B cell (primary cell): ENCODE data around the gene ZDHHC4. TPM values are rescaled to one million over a fixed set of nuclear protein-coding genes. Genes with fewer than 3 reads are reported as not detected.
"Not testable (repeated sequence)": the region's sequence is repeated elsewhere in the genome, so short reads cannot be mapped to it uniquely, and the experiment has no call there.

Experiments
- ATAC-seq: fragments of 200-7000 bp; cut with Tn5 transposase; one replicate; pipeline ENCODE4 v1.10.0; 2021; ENCODE audit warnings: low read depth, mild to moderate bottlenecking, moderate number of reproducible peaks, moderate library complexity
- CTCF ChIA-PET: fragments of 350-600 bp; sonication (Branson Sonifier 250); formaldehyde crosslinking; loops from one replicate; lab custom pipeline; 2021; ENCODE audit warnings: antibody characterized with exemption, inconsistent platforms; lab: Charles Lee
- POLR2A ChIA-PET: fragments of 350-600 bp; sonication (Branson Sonifier 250); formaldehyde crosslinking; loops from one replicate; lab custom pipeline; 2021; ENCODE audit warnings: antibody characterized with exemption; lab: Charles Lee
- DNase-seq: peaks from one replicate; pipeline ENCODE4 v3.0.0; 2013
- H2AFZ ChIP-seq: 2 replicates; pipeline ENCODE4 v1.6.1; 2012; ENCODE audit warnings: mild to moderate bottlenecking, low read depth, low read length; ENCODE audit not compliant: insufficient read depth, poor library complexity, severe bottlenecking
- H3K27ac ChIP-seq, 2 donors: 1 replicate in 1 of 2; 2 replicates in 1 of 2; pipeline ENCODE4 v1.5.1; 2012 to 2013; ENCODE audit warnings: low read length in 2 of 2, mild to moderate bottlenecking in 2 of 2, moderate library complexity in 1 of 2
- H3K27me3 ChIP-seq, 4 experiments: fragments of 200-600 bp in 1 of 4; sonication (generic) in 1 of 4; replicated peaks in 1 of 4; 1 replicate in 2 of 4; 2 replicates in 2 of 4; pipeline versions ENCODE4 v1.6.1 to v1.7.0; 2013 to 2016; ENCODE audit warnings: low read length in 3 of 4, mild to moderate bottlenecking in 2 of 4, mixed read lengths in 1 of 4, moderate library complexity in 1 of 4; ENCODE audit not compliant: insufficient read depth in 4 of 4, control insufficient read depth in 3 of 4; ENCODE audit errors: control extremely low read depth in 1 of 4
- H3K36me3 ChIP-seq, 2 experiments: replicated peaks in 1 of 2; 1 replicate in 1 of 2; 2 replicates in 1 of 2; pipeline versions ENCODE4 v1.6.1 to v1.7.1; 2013; ENCODE audit warnings: low read length in 1 of 2; ENCODE audit not compliant: insufficient read depth in 2 of 2, control insufficient read depth in 1 of 2; ENCODE audit errors: control extremely low read depth in 1 of 2, extremely low read depth in 1 of 2
- H3K4me1 ChIP-seq, 2 donors: fragments of 200-600 bp in 1 of 2; sonication (generic) in 1 of 2; 1 replicate in 1 of 2; 2 replicates in 1 of 2; pipeline versions ENCODE4 v1.5.1 to v1.6.1; 2013 to 2017; ENCODE audit warnings: low read length in 2 of 2; ENCODE audit not compliant: control insufficient read depth in 2 of 2, insufficient read depth in 2 of 2
- H3K4me2 ChIP-seq: replicated peaks from 2 replicates; pipeline ENCODE3; 2012; ENCODE audit warnings: mild to moderate bottlenecking, low read depth, low read length; ENCODE audit not compliant: poor library complexity, severe bottlenecking
- H3K4me3 ChIP-seq, 5 experiments: fragments of 200-600 bp in 1 of 5; sonication (generic) in 1 of 5; 1 replicate in 3 of 5; 2 replicates in 2 of 5; pipeline versions ENCODE4 v1.5.1 to v1.7.0; 2011 to 2016; ENCODE audit warnings: low read length in 4 of 5, mild to moderate bottlenecking in 4 of 5, low read depth in 2 of 5, control low read depth in 1 of 5, moderate library complexity in 1 of 5; ENCODE audit not compliant: insufficient read depth in 1 of 5; ENCODE audit errors: control extremely low read depth in 1 of 5, extremely low read depth in 1 of 5
- H3K79me2 ChIP-seq: fragments of 200-600 bp; sonication (generic); one replicate; pipeline ENCODE4 v1.6.0; 2016; ENCODE audit warnings: low read length; ENCODE audit not compliant: control insufficient read depth, insufficient read depth
- H3K9ac ChIP-seq: fragments of 200-600 bp; sonication (generic); 2 replicates; pipeline ENCODE4 v1.6.1; 2017; ENCODE audit warnings: mild to moderate bottlenecking, low read length, moderate library complexity
- H3K9me3 ChIP-seq, 3 donors: one replicate each; pipeline versions ENCODE4 v1.6.1 to v1.7.1; 2013; ENCODE audit warnings: low read length in 2 of 3; ENCODE audit not compliant: control insufficient read depth in 2 of 3, insufficient read depth in 1 of 3; ENCODE audit errors: control extremely low read depth in 1 of 3
- H4K20me1 ChIP-seq: 2 replicates; pipeline ENCODE4 v1.6.0; 2012; ENCODE audit warnings: mild to moderate bottlenecking, low read length; ENCODE audit not compliant: insufficient read depth, control insufficient read depth, poor library complexity, severe bottlenecking
- H3K27ac Mint-ChIP-seq: one replicate; pipeline ENCODE4 v1.8.0; 2021; ENCODE audit warnings: mixed read lengths
- H3K27me3 Mint-ChIP-seq: one replicate; pipeline ENCODE4 v1.8.0; 2021; ENCODE audit warnings: mixed read lengths
- H3K4me1 Mint-ChIP-seq: one replicate; pipeline ENCODE4 v1.8.0; 2021; ENCODE audit warnings: mixed read lengths
- H3K4me3 Mint-ChIP-seq: one replicate; pipeline ENCODE4 v1.8.0; 2021; ENCODE audit warnings: mixed read lengths
- H3K9me3 Mint-ChIP-seq: one replicate; pipeline ENCODE4 v1.8.0; 2022; ENCODE audit warnings: mixed read lengths; ENCODE audit not compliant: insufficient read depth
- CTCF ChIP-seq: fragments of 200-600 bp; IDR thresholded peaks from one replicate; pipeline ENCODE4 v1.8.0; 2022; ENCODE audit warnings: antibody characterized with exemption, mild to moderate bottlenecking
- EZH2 ChIP-seq: IDR thresholded peaks from 2 replicates; pipeline ENCODE4 v1.6.1; 2012; ENCODE audit warnings: borderline replicate concordance, low read depth, mild to moderate bottlenecking, moderate library complexity, low read length; ENCODE audit not compliant: insufficient read depth, poor library complexity, severe bottlenecking
- WGBS: methylation state at CpG from one replicate; pipeline ENCODE4 v1.1.5; 2013; ENCODE audit warnings: missing lambda C conversion rate; ENCODE audit not compliant: insufficient coverage; 5-methylcytosine and 5-hydroxymethylcytosine counted together
- intact Hi-C: fragments of 100-400 bp; cut with micrococcal nuclease; formaldehyde crosslinking; loops from one replicate; pipeline ENCODE4 v1.10.0; 2022
- polyA plus RNA-seq: library from polyadenylated mRNA; depleted of rRNA; stranded (reverse); fragments of >200 nt; gene quantifications from 2 replicates; pipeline ENCODE4 v1.2.3, GENCODE V29; 2012
- total RNA-seq, 2 donors: library from RNA; stranded (reverse); fragments of 120-200 nt in 1 of 2; gene quantifications; 1 replicate in 1 of 2; 2 replicates in 1 of 2; pipeline versions ENCODE4 v1.2.3 to v1.2.4, GENCODE V29; 2013 to 2022

Gene ZDHHC4
- total and polyA plus RNA-seq, 2 donors (not counting 1 experiment from before 2014, with no cell fraction given) = 38.5 to 42.0 TPM

- ATAC-seq (no peak), DNase-seq (no peak)
- ChIA-PET CTCF (interaction anchor here (0.7 to 1.8 kb wide), 7 partner anchors 13 to 91 kb away, joined by 3 to 11 read pairs (median 4); partner anchors contain the start of gene INTS15), POLR2A (interaction anchor here (1.5 kb wide), 1 partner anchor 14 kb away, joined by 6 read pairs; no protein-coding TSS in a partner anchor)
- H3K4me1 Mint-ChIP-seq = peaks cover 22% of the 10 kb centered on the region
- peak overlapping the region; percentile 65 for H3K27ac Mint-ChIP-seq
- Histone ChIP-seq H3K36me3 (peaks cover 0 to 9% of the 10 kb centered on the region in 2 experiments), H3K9ac (peak overlapping the region; percentile 48), H3K9me3 (no peaks in the 10 kb centered on the region), H2AFZ (peak overlapping the region; percentile 40), H3K27me3 (peaks cover 0 to 4% (median 0%) of the 10 kb centered on the region in 4 experiments), H4K20me1 (no peaks in the 10 kb centered on the region), H3K4me3 (peak overlapping the region in 4 of 5 experiments; percentile 74 to 78 (median 76)), H3K27ac (peak overlapping the region; percentile 18 to 49), H3K79me2 (no peaks in the 10 kb centered on the region), H3K4me1 (peaks cover 0 to 20% of the 10 kb centered on the region in 2 donors), H3K4me2 (peak overlapping the region; percentile 92)
- WGBS = 84% methylated on average over 7 of the region's 14 CpGs
- peaks cover 5% of the 10 kb centered on the region for H3K27me3 Mint-ChIP-seq
- peak overlapping the region; percentile 70 for H3K4me3 Mint-ChIP-seq
- intact Hi-C loops = loop anchor here (2.0 to 5.0 kb wide), 2 partner anchors 45 to 131 kb away; partner anchors contain the start of gene ZNF12
- TF ChIP-seq CTCF (no peak), EZH2 (no peak)
- no peaks in the 10 kb centered on the region for H3K9me3 Mint-ChIP-seq
These were observed 1.0 kb upstream of the ZDHHC4 start for GRCh38 chr7:6576024-6576866.

DNA sequence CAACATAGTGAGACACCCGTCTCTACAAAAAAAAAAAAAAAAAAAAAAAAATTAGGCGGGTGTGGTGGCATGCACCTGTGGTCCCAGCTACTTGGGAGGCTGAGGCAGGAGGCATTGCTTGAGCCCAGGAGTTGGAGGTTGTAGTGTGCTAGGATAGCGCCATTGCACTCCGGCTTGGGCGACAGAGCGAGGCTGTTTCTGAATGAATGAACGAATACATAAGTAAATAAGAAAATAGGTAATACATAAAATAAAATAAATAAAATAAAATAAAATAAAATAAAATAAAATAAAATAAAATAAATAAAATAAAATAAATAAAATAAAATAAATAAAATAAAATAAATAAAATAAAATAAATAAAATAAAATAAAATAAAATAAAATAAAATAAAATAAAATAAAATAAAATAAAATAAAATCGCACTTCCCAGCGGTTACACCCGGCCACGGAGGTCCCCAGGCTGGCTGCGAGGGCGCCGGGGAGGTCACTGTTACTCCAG, 336 bp upstream of the ZDHHC4 start:
- ChIA-PET POLR2A (interaction anchor here (1.5 kb wide), 1 partner anchor 14 kb away, joined by 6 read pairs; no protein-coding TSS in a partner anchor), CTCF (interaction anchor here (1.0 to 1.3 kb wide), 2 partner anchors 11 to 59 kb away, joined by 3 read pairs; no protein-coding TSS in a partner anchor)
- ATAC-seq, H3K27me3 ChIP-seq, H3K9me3 Mint-ChIP-seq, H3K79me2 ChIP-seq, H3K27me3 Mint-ChIP-seq, H4K20me1 ChIP-seq, H3K9me3 ChIP-seq: not testable (repeated sequence)
- intact Hi-C loops = loop anchor here (1.0 to 5.0 kb wide), 4 partner anchors 13 to 130 kb away; partner anchors contain the start of genes INTS15, ZNF12 and ZNF316
- H3K36me3 ChIP-seq = peaks cover 1 to 14% of the 10 kb centered on the region in 2 experiments
- H2AFZ ChIP-seq = peak overlapping the region; percentile 79
- H3K4me3 ChIP-seq = peak overlapping the region in 4 of 5 experiments; percentile 74 to 78 (median 76)
- peaks cover 0 to 27% of the 10 kb centered on the region in 2 donors for H3K4me1 ChIP-seq
- peak overlapping the region; percentile 85 for H3K9ac ChIP-seq
- Mint-ChIP-seq H3K27ac (peak overlapping the region; percentile 94), H3K4me3 (peak overlapping the region; percentile 90), H3K4me1 (peaks cover 28% of the 10 kb centered on the region)
- peak; percentile 49 for DNase-seq
- 4% methylated on average over 7 of the region's 14 CpGs for WGBS
- H3K4me2 ChIP-seq = peak overlapping the region; percentile 92
- peak overlapping the region; percentile 93 to 97 for H3K27ac ChIP-seq
